Purkinje cell (primary cell): ENCODE results near the gene IFNAR2. TPM values are rescaled to one million over a fixed set of nuclear protein-coding genes. Genes with fewer than 3 reads are reported as not detected.

Source experiments
- polyA plus RNA-seq: library from polyadenylated mRNA; unstranded; fragments of >200 nt; fragmentation: Nextera tagmentation; gene quantifications from 2 replicates; pipeline ENCODE4 v1.2.1, GENCODE V29; 2014

IFNAR2 gene
- polyA plus RNA-seq: 2.9 and 11.2 TPM in 2 replicates

GRCh38 chr21:33229784-33230544, at the start of gene IFNAR2:
Gene IFNAR2, plus strand, starts transcription at chr21:33229938. Its CDS starts 11,985 bp downstream, at chr21:33241923.

DNA sequence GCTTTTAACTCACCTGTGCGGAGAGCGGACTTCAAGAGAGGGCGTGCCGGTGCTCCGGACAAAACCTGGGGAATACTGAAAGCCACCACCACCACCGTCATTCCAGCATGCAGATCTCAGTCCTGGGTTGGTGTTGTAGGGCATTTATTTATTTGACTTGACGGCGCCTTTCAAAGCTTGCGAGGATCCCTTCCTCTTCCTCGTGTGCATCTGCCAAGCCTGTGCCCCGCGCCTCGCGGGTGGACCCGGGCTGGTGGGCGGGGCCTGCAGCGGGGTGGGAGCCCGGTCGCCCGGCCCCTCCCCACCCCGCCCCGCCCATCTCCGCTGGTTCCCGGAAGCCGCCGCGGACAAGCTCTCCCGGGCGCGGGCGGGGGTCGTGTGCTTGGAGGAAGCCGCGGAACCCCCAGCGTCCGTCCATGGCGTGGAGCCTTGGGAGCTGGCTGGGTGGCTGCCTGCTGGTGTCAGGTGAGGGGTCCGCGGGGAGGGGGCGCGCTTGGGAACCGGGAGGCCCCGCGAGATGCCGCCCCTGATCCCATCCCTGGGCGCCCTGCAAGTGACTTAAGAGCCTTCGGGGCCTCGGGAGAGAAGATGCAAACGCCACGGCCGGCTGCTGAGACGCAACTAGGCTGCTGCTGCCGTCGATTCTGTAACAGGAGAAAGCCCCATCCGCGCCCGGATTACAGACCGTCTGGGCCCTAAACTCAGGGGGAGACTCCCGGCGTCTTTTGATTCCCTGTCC, 36.5 kb downstream of the IFNAR2 start, which contains the start of gene IL10RB:
Gene IL10RB, plus strand, starts transcription at position 318 of the 739 bp plus-strand sequence. Its CDS starts 99 bp downstream, at position 417.

Other genes starting within 250 kb of the IFNAR2 start
- gene OLIG2, start 204.0 kb upstream of the IFNAR2 start, polyA plus RNA-seq: 0.35 and 1.0 TPM in 2 replicates
- gene OLIG1, start 159.8 kb upstream of the IFNAR2 start, polyA plus RNA-seq: 6.2 and 6.3 TPM in 2 replicates
- 1.6 and 1.8 TPM in 2 replicates for gene IL10RB, start 36.4 kb downstream of the IFNAR2 start, polyA plus RNA-seq
- 66.3 and 100 TPM in 2 replicates for gene IFNAR1, start 95.0 kb downstream of the IFNAR2 start, polyA plus RNA-seq
- 29.4 and 29.6 TPM in 2 replicates for gene IFNGR2, start 173.5 kb downstream of the IFNAR2 start, polyA plus RNA-seq